Natural killer cell (primary cell): ENCODE data around the gene CHMP3. TPM values are rescaled to one million over a fixed set of nuclear protein-coding genes. Genes with fewer than 3 reads are reported as not detected.

Experiments
- ATAC-seq, 3 donors: fragments of 150-1000 bp in 2 of 3; fragments of 200-7000 bp in 1 of 3; cut with Tn5 transposase; 1 replicate in 1 of 3; 2 replicates in 2 of 3; pipeline ENCODE4 v1.10.0; 2021; ENCODE audit warnings: mild to moderate bottlenecking in 2 of 3, moderate library complexity in 2 of 3
- DNase-seq, 2 donors: peaks; one replicate each; pipeline versions ENCODE4 v3.0.0 to v3.0.0-alpha.2; 2013 to 2021; ENCODE audit warnings: mixed read lengths in 1 of 2
- H3K27ac ChIP-seq: one replicate; pipeline ENCODE4 v1.5.1; 2013; ENCODE audit warnings: mild to moderate bottlenecking, low read length
- H3K27me3 ChIP-seq: one replicate; pipeline ENCODE4 v1.6.1; 2013; ENCODE audit warnings: low read length; ENCODE audit not compliant: control insufficient read depth, insufficient read depth
- H3K36me3 ChIP-seq: one replicate; pipeline ENCODE4 v1.6.1; 2013; ENCODE audit warnings: low read length; ENCODE audit not compliant: control insufficient read depth, insufficient read depth
- H3K4me1 ChIP-seq: one replicate; pipeline ENCODE4 v1.6.1; 2013; ENCODE audit warnings: low read length; ENCODE audit not compliant: control insufficient read depth, insufficient read depth
- H3K4me3 ChIP-seq: one replicate; pipeline ENCODE4 v1.5.1; 2013; ENCODE audit warnings: low read length
- H3K9me3 ChIP-seq: one replicate; pipeline ENCODE4 v1.6.1; 2013; ENCODE audit warnings: low read length; ENCODE audit not compliant: control insufficient read depth, insufficient read depth
- H3K27ac Mint-ChIP-seq, 2 donors: one replicate each; pipeline ENCODE4 v1.8.0; 2022; ENCODE audit warnings: mild to moderate bottlenecking in 2 of 2, mixed read lengths in 2 of 2, moderate library complexity in 1 of 2
- H3K27me3 Mint-ChIP-seq, 2 donors: one replicate each; pipeline ENCODE4 v1.8.0; 2022; ENCODE audit warnings: low read depth in 2 of 2, mixed read lengths in 2 of 2
- H3K36me3 Mint-ChIP-seq: one replicate; pipeline ENCODE4 v1.8.0; 2022; ENCODE audit warnings: mixed read lengths
- H3K4me1 Mint-ChIP-seq, 2 donors: one replicate each; pipeline ENCODE4 v1.8.0; 2022; ENCODE audit warnings: mixed read lengths in 2 of 2
- H3K4me3 Mint-ChIP-seq: one replicate; pipeline ENCODE4 v1.8.0; 2022; ENCODE audit warnings: mild to moderate bottlenecking, moderate library complexity, mixed read lengths
- H3K9me3 Mint-ChIP-seq, 2 donors: one replicate each; pipeline ENCODE4 v1.8.0; 2022; ENCODE audit warnings: mixed read lengths in 2 of 2
- WGBS: methylation state at CpG from one replicate; pipeline ENCODE4 v1.1.7; 2013; ENCODE audit warnings: missing lambda C conversion rate; ENCODE audit not compliant: insufficient coverage; 5-methylcytosine and 5-hydroxymethylcytosine counted together
- intact Hi-C: fragments of 100-400 bp; cut with micrococcal nuclease; formaldehyde crosslinking; loops from one replicate; pipeline ENCODE4 v1.14.2; 2022
- total RNA-seq, 4 donors: library from RNA; stranded (reverse); fragments of 120-200 nt in 1 of 4; gene quantifications; one replicate each; pipeline versions ENCODE4 v1.2.3 to v1.2.4, GENCODE V29; 2013 to 2022
- TF ChIP-seq, protein P1 (sequence below): fragments of 200-600 bp; IDR thresholded peaks from one replicate; pipeline ENCODE4 v1.8.0; 2022; ENCODE audit warnings: antibody characterized with exemption

The CHMP3 gene
- total RNA-seq, 3 donors from 2014 or later (not counting 1 experiment from before 2014, with no cell fraction given), result 47.4 to 50.3 (median 49.3) TPM

DNA sequence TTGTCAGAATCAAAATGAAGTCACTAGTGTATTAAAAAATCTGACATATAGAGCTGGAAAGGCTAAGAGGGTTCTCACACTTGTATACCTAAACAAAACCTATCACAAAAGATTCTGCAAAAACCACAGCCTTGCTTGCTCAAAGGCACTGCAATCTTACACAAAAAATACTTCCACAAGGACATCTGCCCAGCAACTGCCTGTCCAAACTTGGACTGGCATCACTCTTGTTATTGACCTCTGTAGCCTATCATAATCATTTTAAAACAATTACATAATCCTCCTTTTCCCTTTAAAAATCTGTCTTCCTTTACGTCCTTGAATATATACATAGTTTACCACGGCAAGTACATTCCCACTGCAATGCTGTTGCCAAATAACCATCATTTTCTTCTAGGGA lies 19.9 kb downstream of the CHMP3 start:
- Histone ChIP-seq H3K4me3 (no peak overlapping the region), H3K36me3 (no peaks in the 10 kb centered on the region), H3K4me1 (no peaks in the 10 kb centered on the region), H3K9me3 (peaks cover 4% of the 10 kb centered on the region), H3K27me3 (no peaks in the 10 kb centered on the region), H3K27ac (no peak overlapping the region)
- 96% methylated on average over 2 of the region's 2 CpGs for WGBS
- DNase-seq, result no peak
- TF ChIP-seq, protein P1, sequence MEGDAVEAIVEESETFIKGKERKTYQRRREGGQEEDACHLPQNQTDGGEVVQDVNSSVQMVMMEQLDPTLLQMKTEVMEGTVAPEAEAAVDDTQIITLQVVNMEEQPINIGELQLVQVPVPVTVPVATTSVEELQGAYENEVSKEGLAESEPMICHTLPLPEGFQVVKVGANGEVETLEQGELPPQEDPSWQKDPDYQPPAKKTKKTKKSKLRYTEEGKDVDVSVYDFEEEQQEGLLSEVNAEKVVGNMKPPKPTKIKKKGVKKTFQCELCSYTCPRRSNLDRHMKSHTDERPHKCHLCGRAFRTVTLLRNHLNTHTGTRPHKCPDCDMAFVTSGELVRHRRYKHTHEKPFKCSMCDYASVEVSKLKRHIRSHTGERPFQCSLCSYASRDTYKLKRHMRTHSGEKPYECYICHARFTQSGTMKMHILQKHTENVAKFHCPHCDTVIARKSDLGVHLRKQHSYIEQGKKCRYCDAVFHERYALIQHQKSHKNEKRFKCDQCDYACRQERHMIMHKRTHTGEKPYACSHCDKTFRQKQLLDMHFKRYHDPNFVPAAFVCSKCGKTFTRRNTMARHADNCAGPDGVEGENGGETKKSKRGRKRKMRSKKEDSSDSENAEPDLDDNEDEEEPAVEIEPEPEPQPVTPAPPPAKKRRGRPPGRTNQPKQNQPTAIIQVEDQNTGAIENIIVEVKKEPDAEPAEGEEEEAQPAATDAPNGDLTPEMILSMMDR, result no peak
- H3K27me3 Mint-ChIP-seq, result no peaks in the 10 kb centered on the region
- H3K4me3 Mint-ChIP-seq, result no peak overlapping the region
- H3K36me3 Mint-ChIP-seq, result peaks cover 24% of the 10 kb centered on the region
- H3K4me1 Mint-ChIP-seq, result peaks cover 14 to 32% of the 10 kb centered on the region in 2 donors
- no peak for ATAC-seq
- H3K9me3 Mint-ChIP-seq, result peaks cover 0 to 2% of the 10 kb centered on the region in 2 donors
- intact Hi-C loops, result no loop called here
- no peak overlapping the region for H3K27ac Mint-ChIP-seq

DNA sequence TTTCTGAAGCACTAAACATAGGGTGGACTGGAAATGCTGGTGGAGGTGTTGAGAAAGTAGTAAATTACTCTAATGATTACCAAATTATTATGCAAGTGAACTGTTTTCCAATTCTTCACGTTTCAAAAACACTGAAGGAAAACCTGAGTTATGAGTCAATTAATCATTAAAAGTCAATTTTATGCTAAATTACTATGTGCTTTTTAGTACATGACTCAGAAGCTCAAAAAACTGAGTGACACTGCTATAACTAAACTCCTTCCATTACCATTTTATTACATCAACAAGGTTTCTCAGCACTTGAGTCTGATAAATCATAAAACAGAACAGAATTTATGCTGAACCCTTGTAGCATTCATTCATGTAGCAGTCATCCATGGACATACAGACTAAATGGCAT lies 20.4 kb downstream of the CHMP3 start:
- Mint-ChIP-seq H3K4me3 (no peak overlapping the region), H3K4me1 (peaks cover 14 to 27% of the 10 kb centered on the region in 2 donors), H3K36me3 (peaks cover 22% of the 10 kb centered on the region), H3K9me3 (peaks cover 0 to 2% of the 10 kb centered on the region in 2 donors), H3K27me3 (no peaks in the 10 kb centered on the region), H3K27ac (no peak overlapping the region)
- Histone ChIP-seq H3K27ac (no peak overlapping the region), H3K4me1 (no peaks in the 10 kb centered on the region), H3K4me3 (no peak overlapping the region), H3K9me3 (peaks cover 4% of the 10 kb centered on the region), H3K27me3 (no peaks in the 10 kb centered on the region), H3K36me3 (no peaks in the 10 kb centered on the region)
- intact Hi-C loops, result no loop called here
- TF ChIP-seq, protein P1, result no peak
- WGBS, result no CpG with 5 or more reads among the region's 1 CpG
- no peak for ATAC-seq
- no peak for DNase-seq

DNA sequence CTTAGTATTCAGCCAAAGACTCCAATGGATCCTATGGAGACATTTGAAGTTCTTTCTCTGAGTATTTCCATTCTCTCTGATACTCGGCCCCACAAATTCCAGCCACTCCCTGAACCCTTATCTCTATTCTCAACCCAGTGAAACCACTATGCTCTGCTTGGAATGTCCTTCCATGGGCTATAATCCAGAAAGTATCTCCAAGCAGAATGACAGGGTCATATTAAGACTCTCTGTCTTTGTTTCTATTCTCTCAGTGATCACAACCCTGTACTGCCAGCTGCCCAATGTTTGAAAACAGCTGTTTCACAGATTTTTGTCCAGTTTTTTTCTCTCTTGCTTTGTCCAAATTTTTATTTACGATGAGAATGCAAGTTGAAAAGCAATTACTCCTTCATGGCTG lies 21.9 kb downstream of the CHMP3 start:
- Histone ChIP-seq H3K27me3 (no peaks in the 10 kb centered on the region), H3K9me3 (peaks cover 4% of the 10 kb centered on the region), H3K36me3 (no peaks in the 10 kb centered on the region), H3K4me3 (no peak overlapping the region), H3K27ac (no peak overlapping the region), H3K4me1 (no peaks in the 10 kb centered on the region)
- H3K4me1 Mint-ChIP-seq, result peaks cover 14 to 16% of the 10 kb centered on the region in 2 donors
- no peak overlapping the region for H3K27ac Mint-ChIP-seq
- 100% methylated on average over 1 of the region's 2 CpGs for WGBS
- TF ChIP-seq, protein P1, result no peak
- DNase-seq (no peak), ATAC-seq (no peak)
- intact Hi-C loops, result no loop called here
- H3K27me3 Mint-ChIP-seq, result no peaks in the 10 kb centered on the region
- H3K36me3 Mint-ChIP-seq, result peaks cover 7% of the 10 kb centered on the region
- H3K9me3 Mint-ChIP-seq, result no peaks in the 10 kb centered on the region
- H3K4me3 Mint-ChIP-seq, result no peak overlapping the region

DNA sequence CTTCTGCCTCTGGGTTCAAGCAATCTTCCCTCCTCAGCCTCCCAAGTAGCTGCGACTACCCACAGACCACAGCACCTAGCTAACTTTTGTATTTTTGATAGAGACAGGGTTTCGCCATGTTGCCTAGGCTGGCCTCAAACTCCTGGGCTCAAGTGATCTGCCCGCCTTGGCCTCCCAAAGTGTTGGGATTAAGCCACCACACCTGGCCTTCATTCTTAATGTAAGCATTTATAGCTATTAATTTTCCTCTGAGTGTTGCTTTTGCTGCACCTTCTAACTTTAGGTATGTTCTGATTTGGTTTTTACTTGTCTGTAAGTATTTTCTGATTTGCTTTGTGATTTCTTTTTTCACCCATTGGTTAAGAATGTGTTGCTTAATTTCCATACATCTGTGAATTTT lies 29.7 kb downstream of the CHMP3 start:
- peaks cover 6 to 8% of the 10 kb centered on the region in 2 donors for H3K4me1 Mint-ChIP-seq
- H3K27me3 Mint-ChIP-seq, result no peaks in the 10 kb centered on the region
- Histone ChIP-seq H3K4me3 (no peak overlapping the region), H3K27ac (no peak overlapping the region), H3K9me3 (peaks cover 9% of the 10 kb centered on the region), H3K27me3 (no peaks in the 10 kb centered on the region), H3K4me1 (no peaks in the 10 kb centered on the region), H3K36me3 (peaks cover 5% of the 10 kb centered on the region)
- ATAC-seq (no peak), DNase-seq (no peak)
- no peak overlapping the region for H3K27ac Mint-ChIP-seq
- WGBS, result 97% methylated on average over 3 of the region's 3 CpGs
- TF ChIP-seq, protein P1, result no peak
- intact Hi-C loops, result no loop called here
- H3K4me3 Mint-ChIP-seq, result no peak overlapping the region
- H3K36me3 Mint-ChIP-seq, result peaks cover 8% of the 10 kb centered on the region
- peaks cover 0 to 3% of the 10 kb centered on the region in 2 donors for H3K9me3 Mint-ChIP-seq
